ENCODE results near the gene POLG. TPM values are rescaled to one million over a fixed set of nuclear protein-coding genes. Genes with fewer than 3 reads are reported as not detected.

Gene POLG
- total RNA-seq, 1 donor from 2014 or later = 69.1 TPM

DNA sequence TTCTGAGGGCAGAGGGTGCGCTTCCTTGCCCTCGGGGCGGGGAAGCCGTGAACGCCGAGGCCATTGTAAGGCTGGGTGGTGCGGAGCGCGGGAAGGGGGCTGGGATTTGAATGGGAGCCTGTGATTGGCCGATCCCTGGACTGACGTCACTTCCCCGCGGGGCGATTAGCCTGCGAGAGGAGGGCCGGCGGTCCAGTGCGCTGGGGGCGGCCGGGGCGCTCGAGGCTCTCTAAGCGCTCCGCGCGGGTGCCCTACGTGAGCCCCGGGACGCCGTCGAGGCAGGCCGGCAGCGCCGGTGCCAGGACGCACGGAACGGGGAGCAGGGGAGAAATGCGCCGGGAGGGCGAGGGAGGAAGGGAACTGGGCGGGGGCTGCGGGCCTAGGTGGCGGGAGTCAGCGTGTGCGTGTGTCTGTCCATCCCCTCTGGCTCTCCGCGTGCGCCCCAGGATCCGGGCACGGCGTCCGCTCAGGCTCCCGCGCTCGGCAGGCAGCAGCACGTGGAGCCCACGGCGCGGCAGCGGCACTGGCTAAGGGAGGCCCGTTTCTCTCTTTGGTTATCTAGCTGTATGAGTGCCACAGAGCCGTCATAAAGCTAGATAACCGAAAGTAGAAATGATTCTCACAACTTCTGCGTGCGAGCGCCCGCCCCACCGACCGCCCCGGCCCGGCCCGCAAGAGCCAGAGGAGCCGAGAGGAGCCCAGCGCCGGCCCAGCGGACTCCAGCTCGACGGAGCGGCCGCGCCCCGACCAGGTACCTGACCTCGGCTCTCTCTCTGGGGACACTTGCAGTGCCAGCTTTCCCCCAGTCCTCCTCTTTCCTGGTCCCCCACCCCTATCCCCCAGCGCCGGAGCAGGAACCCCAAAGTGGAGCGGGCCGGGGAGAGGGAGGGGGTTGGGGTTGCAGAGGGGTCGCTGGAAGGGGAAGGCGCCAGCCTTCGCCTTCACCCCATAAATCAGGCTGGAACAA, 33.1 kb upstream of the POLG start:
- DNase-seq (ENCODE audit: low spot score in 2 of 2) = no peak
- H3K36me3 ChIP-seq = no peaks in the 10 kb centered on the region
- H3K27ac ChIP-seq = no peak overlapping the region
- intact Hi-C loops (cut with DNase I) = no loop called here
- no peaks in the 10 kb centered on the region for H3K9me3 ChIP-seq
- peaks cover 45% of the 10 kb centered on the region for H3K27me3 ChIP-seq
- H3K4me3 ChIP-seq = peak overlapping the region; percentile 13 to 24
- peaks cover 6 to 14% of the 10 kb centered on the region in 2 donors for H3K4me1 ChIP-seq
- TF ChIP-seq, protein P1, sequence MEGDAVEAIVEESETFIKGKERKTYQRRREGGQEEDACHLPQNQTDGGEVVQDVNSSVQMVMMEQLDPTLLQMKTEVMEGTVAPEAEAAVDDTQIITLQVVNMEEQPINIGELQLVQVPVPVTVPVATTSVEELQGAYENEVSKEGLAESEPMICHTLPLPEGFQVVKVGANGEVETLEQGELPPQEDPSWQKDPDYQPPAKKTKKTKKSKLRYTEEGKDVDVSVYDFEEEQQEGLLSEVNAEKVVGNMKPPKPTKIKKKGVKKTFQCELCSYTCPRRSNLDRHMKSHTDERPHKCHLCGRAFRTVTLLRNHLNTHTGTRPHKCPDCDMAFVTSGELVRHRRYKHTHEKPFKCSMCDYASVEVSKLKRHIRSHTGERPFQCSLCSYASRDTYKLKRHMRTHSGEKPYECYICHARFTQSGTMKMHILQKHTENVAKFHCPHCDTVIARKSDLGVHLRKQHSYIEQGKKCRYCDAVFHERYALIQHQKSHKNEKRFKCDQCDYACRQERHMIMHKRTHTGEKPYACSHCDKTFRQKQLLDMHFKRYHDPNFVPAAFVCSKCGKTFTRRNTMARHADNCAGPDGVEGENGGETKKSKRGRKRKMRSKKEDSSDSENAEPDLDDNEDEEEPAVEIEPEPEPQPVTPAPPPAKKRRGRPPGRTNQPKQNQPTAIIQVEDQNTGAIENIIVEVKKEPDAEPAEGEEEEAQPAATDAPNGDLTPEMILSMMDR (IDR thresholded peaks at IDR 0.05) = no peak

DNA sequence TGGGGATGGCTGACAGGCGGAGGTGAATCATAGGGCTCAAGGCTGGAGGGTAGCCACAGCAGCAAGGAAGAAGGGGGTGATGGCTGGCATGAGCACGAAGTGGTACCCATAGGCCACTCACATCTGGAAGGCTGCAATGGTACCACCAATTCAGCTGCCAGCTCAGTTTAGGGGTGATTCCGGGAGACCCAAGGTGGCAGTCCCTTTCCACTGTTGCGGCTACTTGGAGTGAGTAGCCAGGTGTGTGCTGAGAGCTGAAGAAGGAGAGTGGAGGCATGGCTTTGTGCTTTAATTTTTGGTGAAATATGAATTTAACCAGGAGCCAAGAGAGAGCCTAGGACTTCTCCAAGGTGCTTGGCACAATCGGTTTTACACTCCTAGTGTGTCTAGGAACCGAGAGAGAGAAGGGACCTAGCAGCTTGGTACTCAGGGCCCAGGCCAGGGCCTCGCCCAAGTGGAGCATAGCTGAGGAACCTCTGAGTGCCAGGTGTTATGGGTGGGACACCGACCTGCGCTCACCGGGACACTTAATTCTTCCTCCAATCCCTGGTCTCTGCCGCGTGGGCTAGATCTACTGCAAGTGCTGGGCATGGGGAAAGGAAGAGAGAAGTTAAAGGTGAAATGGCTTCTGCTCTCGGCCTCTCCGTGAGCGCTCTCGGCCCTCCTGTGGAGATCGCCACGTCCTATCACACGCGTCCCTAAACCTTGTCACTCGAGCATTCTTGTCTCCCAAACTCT, 32.2 kb upstream of the POLG start:
- Histone ChIP-seq H3K27me3 (peaks cover 50% of the 10 kb centered on the region), H3K4me1 (peaks cover 6 to 19% of the 10 kb centered on the region in 2 donors), H3K27ac (no peak overlapping the region), H3K4me3 (no peak overlapping the region), H3K9me3 (no peaks in the 10 kb centered on the region), H3K36me3 (no peaks in the 10 kb centered on the region)
- TF ChIP-seq, protein P1 (IDR thresholded peaks at IDR 0.05) = no peak
- intact Hi-C loops (cut with DNase I) = no loop called here
- DNase-seq (ENCODE audit: low spot score in 2 of 2) = no peak

- Histone ChIP-seq H3K9me3 (no peaks in the 10 kb centered on the region), H3K4me3 (no peak overlapping the region), H3K4me1 (peaks cover under 1 to 9% of the 10 kb centered on the region in 2 donors), H3K27me3 (peaks cover 55% of the 10 kb centered on the region), H3K36me3 (no peaks in the 10 kb centered on the region), H3K27ac (no peak overlapping the region)
- no peak for DNase-seq (ENCODE audit: low spot score in 2 of 2)
- TF ChIP-seq, protein P1 (IDR thresholded peaks at IDR 0.05) = no peak
- intact Hi-C loops (cut with DNase I) = no loop called here
Measured at GRCh38 chr15:89365462-89366065, 30.9 kb upstream of the POLG start.

DNA sequence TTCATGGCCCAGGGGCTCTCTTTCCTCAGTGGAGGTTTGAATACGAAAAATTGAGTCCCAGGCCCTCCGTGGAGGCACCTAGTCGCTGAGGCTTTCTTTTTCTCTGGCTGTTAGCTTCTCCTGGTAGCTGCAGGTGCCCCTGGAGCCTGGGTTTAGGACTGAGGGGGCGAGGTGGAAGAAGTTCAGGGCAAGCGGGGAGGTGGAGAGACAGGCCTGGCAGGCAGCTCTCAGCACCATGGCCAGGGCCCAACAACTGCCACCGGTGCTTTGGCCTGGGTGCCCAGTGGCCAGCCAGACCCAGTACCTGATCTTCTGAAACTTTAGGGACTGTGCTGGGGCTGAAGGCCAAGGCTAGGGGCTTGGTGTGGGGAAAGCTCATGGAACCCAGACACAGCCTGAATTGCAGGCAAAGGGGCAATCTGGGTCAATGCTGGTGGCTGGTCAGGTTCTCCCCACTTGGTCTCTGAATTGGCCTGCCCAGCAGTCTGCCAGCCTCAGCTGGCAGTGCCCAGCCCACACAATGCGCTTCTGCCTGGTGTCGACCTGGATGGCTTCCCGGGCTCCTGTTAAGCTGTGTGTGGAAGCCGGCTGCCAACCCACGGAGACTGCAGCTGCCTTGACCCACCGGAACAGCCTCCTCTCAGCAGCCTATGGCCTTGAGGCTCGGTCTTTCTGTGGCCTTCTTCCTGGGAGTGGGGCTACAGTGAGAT, 30.3 kb upstream of the POLG start:
- TF ChIP-seq, protein P1 (IDR thresholded peaks at IDR 0.05) = no peak
- peaks cover 55% of the 10 kb centered on the region for H3K27me3 ChIP-seq
- H3K36me3 ChIP-seq = no peaks in the 10 kb centered on the region
- no peak for DNase-seq (ENCODE audit: low spot score in 2 of 2)
- no peaks in the 10 kb centered on the region for H3K9me3 ChIP-seq
- no peak overlapping the region for H3K27ac ChIP-seq
- H3K4me3 ChIP-seq = no peak overlapping the region
- intact Hi-C loops (cut with DNase I) = no loop called here
- H3K4me1 ChIP-seq = peaks cover 0 to 9% of the 10 kb centered on the region in 2 donors

DNA sequence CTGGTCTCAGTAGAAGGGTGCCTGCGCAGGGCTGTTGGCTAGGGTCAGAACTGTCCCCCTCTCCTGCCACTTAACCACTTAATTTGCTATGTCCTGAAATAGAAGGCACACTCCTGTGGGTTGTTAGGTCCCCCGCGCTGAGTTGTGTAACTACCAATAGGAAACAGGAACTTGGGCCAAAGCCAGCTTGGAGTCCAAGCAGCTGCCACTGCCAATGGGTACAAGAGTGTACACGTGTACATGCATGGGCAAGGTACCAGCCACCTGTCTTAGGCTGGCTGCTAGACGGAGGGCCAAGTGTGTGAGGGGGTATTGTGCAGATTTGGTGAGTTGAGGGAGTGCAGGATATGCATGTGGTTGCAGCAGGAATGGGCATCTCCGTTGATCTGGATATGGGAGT, 29.7 kb upstream of the POLG start:
- peaks cover 0 to 9% of the 10 kb centered on the region in 2 donors for H3K4me1 ChIP-seq
- TF ChIP-seq, protein P1 (IDR thresholded peaks at IDR 0.05) = no peak
- intact Hi-C loops (cut with DNase I) = no loop called here
- H3K9me3 ChIP-seq = no peaks in the 10 kb centered on the region
- peak in 1 of 2 donors; percentile 17 for DNase-seq (ENCODE audit: low spot score in 2 of 2)
- H3K4me3 ChIP-seq = no peak overlapping the region
- no peaks in the 10 kb centered on the region for H3K36me3 ChIP-seq
- H3K27ac ChIP-seq = no peak overlapping the region
- peaks cover 50% of the 10 kb centered on the region for H3K27me3 ChIP-seq

Measured in ascending aorta (tissue), 2 donors.